K562 (cell line): ENCODE data around the gene ADK. TPM values are rescaled to one million over a fixed set of nuclear protein-coding genes. Genes with fewer than 3 reads are reported as not detected.

Experiments used
- CBFA2T2 ChIP-seq: fragments of 450-650 bp; conservative IDR thresholded peaks from 2 replicates; pipeline ENCODE4 v1.6.1; 2017; ENCODE audit warnings: mild to moderate bottlenecking
- CREB3 ChIP-seq: fragments of 450-650 bp; conservative IDR thresholded peaks from 2 replicates; pipeline ENCODE4 v1.6.1; 2016; ENCODE audit warnings: missing genetic modification characterization, low read depth, mild to moderate bottlenecking, missing compliant biosample characterization, moderate library complexity
- GABPA ChIP-seq: fragments of 200-800 bp; sonication (Bioruptor generic); conservative IDR thresholded peaks from 2 replicates; pipeline ENCODE4 v1.6.1; 2016; ENCODE audit warnings: low read depth, missing genetic modification characterization, missing compliant biosample characterization
- HMGXB4 ChIP-seq: sonication (generic); formaldehyde crosslinking; IDR thresholded peaks from 2 replicates; pipeline ENCODE4 v1.8.1; 2023; ENCODE audit warnings: mild to moderate bottlenecking, missing genetic modification reagents
- ID3 ChIP-seq, 2 experiments: fragments of 250-450 bp in 1 of 2; fragments of 450-650 bp in 1 of 2; sonication (Bioruptor Pico) in 1 of 2; IDR thresholded peaks; 2 replicates each; pipeline versions ENCODE4 v1.6.1 to v1.8.0; 2016 to 2021; ENCODE audit warnings: mild to moderate bottlenecking in 2 of 2, moderate library complexity in 2 of 2, missing compliant biosample characterization in 1 of 2, missing genetic modification characterization in 1 of 2
- KDM1A ChIP-seq, 2 experiments: fragments of 450-650 bp; IDR thresholded peaks; 2 replicates each; pipeline ENCODE4 v1.6.1; 2016; ENCODE audit warnings: mild to moderate bottlenecking in 2 of 2
- KHSRP ChIP-seq: fragments of 450-650 bp; IDR thresholded peaks from 2 replicates; pipeline ENCODE4 v1.6.1; 2017
- PML ChIP-seq: IDR thresholded peaks from 2 replicates; pipeline ENCODE4 v1.6.1; 2012; ENCODE audit warnings: low read length, inconsistent platforms
- RBM15 ChIP-seq: fragments of 200-400 bp; formaldehyde crosslinking; IDR thresholded peaks from 2 replicates; pipeline ENCODE4 v1.6.1; 2018; ENCODE audit warnings: mild to moderate bottlenecking, low read length, moderate library complexity; ENCODE audit not compliant: insufficient read depth
- SIRT6 ChIP-seq: IDR thresholded peaks from one replicate; pipeline ENCODE4 v1.6.1; 2012; ENCODE audit warnings: low read depth, mild to moderate bottlenecking, control low read depth, inconsistent platforms, low read length, moderate library complexity
- TBL1XR1 ChIP-seq, 2 experiments: IDR thresholded peaks; 2 replicates each; pipeline ENCODE4 v1.6.1; 2012; ENCODE audit warnings: improper control_type of control experiment in 2 of 2, low read length in 2 of 2, mild to moderate bottlenecking in 1 of 2
- TEAD2 ChIP-seq: fragments of 450-650 bp; IDR thresholded peaks from 2 replicates; pipeline ENCODE4 v1.6.1; 2016; ENCODE audit warnings: missing genetic modification characterization, control low read depth, missing compliant biosample characterization
- TSC22D4 ChIP-seq: fragments of 450-650 bp; IDR thresholded peaks from 2 replicates; pipeline ENCODE4 v1.6.1; 2016; ENCODE audit warnings: missing genetic modification characterization, missing biosample characterization, control low read depth
- XRCC5 ChIP-seq: fragments of 200-400 bp; formaldehyde crosslinking; IDR thresholded peaks from 2 replicates; pipeline ENCODE4 v1.6.1; 2017; ENCODE audit warnings: low read depth, mild to moderate bottlenecking, low read length
- polyA plus RNA-seq, 8 experiments: library from polyadenylated mRNA; depleted of rRNA in 4 of 8; stranded (reverse) in 5 of 8; unstranded in 3 of 8; fragments of >200 nt; fragmentation: Nextera tagmentation in 2 of 8; fragmentation: Illumina TruSeq in 1 of 8; extraction: Ambion mirVana in 2 of 8; extraction: Trizol in 1 of 8; gene quantifications; 2 replicates each; pipeline versions ENCODE4 v1.2.1 to v1.2.3, GENCODE V29; 2011 to 2014; ENCODE audit warnings: inconsistent platforms in 1 of 8, missing spikeins in 1 of 8
- total RNA-seq, 7 experiments: library from RNA; depleted of rRNA in 6 of 7; stranded (reverse); fragments of >200 nt in 6 of 7; fragmentation: Illumina TruSeq in 2 of 7; extraction: Trizol in 2 of 7; gene quantifications; 2 replicates each; pipeline versions ENCODE4 v1.2.1 to v1.2.3, GENCODE V29; 2011 to 2021; ENCODE audit warnings: low replicate concordance in 1 of 7

Gene ADK
- total and polyA plus RNA-seq, 9 of the 15 experiments (the other 6 are each of a cell fraction or from before 2014, with no cell fraction given): 54.2 to 97.8 (median 73.6) TPM

GRCh38 chr10:74199315-74199714 lies 48.3 kb downstream of the ADK start (continued):
- TF ChIP-seq CREB3 (tag) (no peak), KHSRP (no peak), ID3 (CRISPR knock-in tag; IDR thresholded peaks at IDR 0.05) (no peak), ID3 (tag; IDR thresholded peaks at IDR 0.05) (no peak), XRCC5 (no peak), KDM1A (IDR thresholded peaks at IDR 0.05) (0 out of 4 replicates have a peak, but pooled peaks of 1 of the 2 experiments have one; percentile 14), CBFA2T2 (no peak), TEAD2 (tag) (no peak), RBM15 (no peak), HMGXB4 (CRISPR knock-in tag) (no peak), SIRT6 (no peak), TSC22D4 (tag) (no peak), TBL1XR1 (IDR thresholded peaks at IDR 0.05; ENCODE audit: low read length in 2 of 2) (no peak), GABPA (tag) (no peak), PML (no peak)
- TF ChIP-seq, all 486 proteins: peak for 3
